Measurements from ENCODE around the gene IGF2BP1. TPM values are rescaled to one million over a fixed set of nuclear protein-coding genes. Genes with fewer than 3 reads are reported as not detected.

The IGF2BP1 gene
- polyA plus RNA-seq, 1 donor from 2014 or later, result 13.0 TPM

GRCh38 chr17:49029801-49030200 lies 32.6 kb downstream of the IGF2BP1 start:
- Histone ChIP-seq H3K27me3 (ENCODE audit: insufficient read depth, low read depth, low read length) (no peaks in the 10 kb centered on the region), H3K9me2 (ENCODE audit: insufficient read depth, low read length) (no peaks in the 10 kb centered on the region), H3K4me3 (ENCODE audit: low read length) (no peak overlapping the region), H2AFZ (ENCODE audit: low read depth, low read length) (no peak overlapping the region), H4K20me1 (ENCODE audit: insufficient read depth) (no peaks in the 10 kb centered on the region), H3F3A (ENCODE audit: insufficient read depth, low read length, poor library complexity, severe bottlenecking) (no peaks in the 10 kb centered on the region), H3K9ac (ENCODE audit: low read length) (no peak overlapping the region), H3K79me2 (replicated peaks; ENCODE audit: insufficient read depth, low read length) (peaks cover 3% of the 10 kb centered on the region), H3K9me3 (ENCODE audit: low read length) (no peaks in the 10 kb centered on the region), H3K27ac (ENCODE audit: low read length) (no peak overlapping the region), H3K4me2 (ENCODE audit: low read length) (no peak overlapping the region), H3K36me3 (ENCODE audit: insufficient read depth, low read length) (no peaks in the 10 kb centered on the region)
- TF ChIP-seq TAF1 (IDR thresholded peaks at IDR 0.05; ENCODE audit: low read depth) (no peak), CTCF (IDR thresholded peaks at IDR 0.05; ENCODE audit: poor library complexity, severe bottlenecking) (no peak), SMC3 (conservative IDR thresholded peaks at IDR 0.05; ENCODE audit: poor library complexity) (no peak), POLR2AphosphoS5 (IDR thresholded peaks at IDR 0.05) (no peak), EP300 (conservative IDR thresholded peaks at IDR 0.05; ENCODE audit: poor library complexity, severe bottlenecking) (no peak), RAD21 (conservative IDR thresholded peaks at IDR 0.05) (no peak), EZH2 (IDR thresholded peaks at IDR 0.05; ENCODE audit: borderline replicate concordance, insufficient read depth, low read length, poor library complexity, severe bottlenecking) (no peak), REST (IDR thresholded peaks at IDR 0.05; ENCODE audit: borderline replicate concordance) (no peak), MXI1 (conservative IDR thresholded peaks at IDR 0.05; ENCODE audit: poor library complexity, severe bottlenecking) (no peak)

GRCh38 chr17:49031965-49032928 lies 35.1 kb downstream of the IGF2BP1 start:
- no peaks in the 10 kb centered on the region for H3F3A ChIP-seq (ENCODE audit: insufficient read depth, low read length, poor library complexity, severe bottlenecking)
- no peaks in the 10 kb centered on the region for H3K79me2 ChIP-seq (replicated peaks; ENCODE audit: insufficient read depth, low read length)
- H3K27me3 ChIP-seq (ENCODE audit: insufficient read depth, low read depth, low read length), result no peaks in the 10 kb centered on the region
- no peaks in the 10 kb centered on the region for H4K20me1 ChIP-seq (ENCODE audit: insufficient read depth)
- peak; percentile 96 for TF ChIP-seq CTCF (IDR thresholded peaks at IDR 0.05; ENCODE audit: poor library complexity, severe bottlenecking)
- TF ChIP-seq MXI1 (conservative IDR thresholded peaks at IDR 0.05; ENCODE audit: poor library complexity, severe bottlenecking), result peak; percentile 36
- TF ChIP-seq SMC3 (conservative IDR thresholded peaks at IDR 0.05; ENCODE audit: poor library complexity), result peak; percentile 93
- peak; percentile 97 for TF ChIP-seq RAD21 (conservative IDR thresholded peaks at IDR 0.05)
- TF ChIP-seq TAF1 (IDR thresholded peaks at IDR 0.05; ENCODE audit: low read depth), result no peak
- no peak for TF ChIP-seq REST (IDR thresholded peaks at IDR 0.05; ENCODE audit: borderline replicate concordance)
- peak overlapping the region; percentile 43 for H3K9ac ChIP-seq (ENCODE audit: low read length)
- no peaks in the 10 kb centered on the region for H3K36me3 ChIP-seq (ENCODE audit: insufficient read depth, low read length)
- no peak overlapping the region for H3K4me3 ChIP-seq (ENCODE audit: low read length)
- no peak overlapping the region for H2AFZ ChIP-seq (ENCODE audit: low read depth, low read length)
- H3K4me2 ChIP-seq (ENCODE audit: low read length), result no peak overlapping the region
- H3K27ac ChIP-seq (ENCODE audit: low read length), result peak overlapping the region; percentile 49
- H3K9me2 ChIP-seq (ENCODE audit: insufficient read depth, low read length), result no peaks in the 10 kb centered on the region
- no peaks in the 10 kb centered on the region for H3K9me3 ChIP-seq (ENCODE audit: low read length)

Data from neural cell (in vitro differentiated cells).